ENCODE data around the gene RNU2-63P.
"Not testable (repeated sequence)": the region's sequence is repeated elsewhere in the genome, so short reads cannot be mapped to it uniquely, and the experiment has no call there.

RNU2-63P gene

DNA sequence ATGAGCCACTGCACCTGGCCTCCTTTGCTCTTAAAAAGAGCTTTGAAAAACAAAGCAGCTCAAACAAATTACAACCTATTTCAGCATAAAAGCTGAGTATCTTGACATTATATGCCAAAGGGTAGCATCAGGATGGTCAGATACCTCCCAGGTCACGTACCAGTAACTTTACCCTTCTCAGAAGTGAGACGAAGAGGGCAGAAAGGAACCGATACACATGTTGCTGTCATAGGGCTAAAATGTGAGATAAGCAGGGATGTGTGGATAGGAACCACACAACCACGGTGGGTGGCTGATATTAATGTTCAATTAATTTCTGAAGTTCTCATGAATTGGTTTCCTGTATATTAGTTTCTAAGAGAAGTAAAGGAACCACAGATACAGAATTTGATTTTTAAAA is 12.6 kb upstream of the RNU2-63P start:
- no peak for DNase-seq (ENCODE audit: low read depth)

DNA sequence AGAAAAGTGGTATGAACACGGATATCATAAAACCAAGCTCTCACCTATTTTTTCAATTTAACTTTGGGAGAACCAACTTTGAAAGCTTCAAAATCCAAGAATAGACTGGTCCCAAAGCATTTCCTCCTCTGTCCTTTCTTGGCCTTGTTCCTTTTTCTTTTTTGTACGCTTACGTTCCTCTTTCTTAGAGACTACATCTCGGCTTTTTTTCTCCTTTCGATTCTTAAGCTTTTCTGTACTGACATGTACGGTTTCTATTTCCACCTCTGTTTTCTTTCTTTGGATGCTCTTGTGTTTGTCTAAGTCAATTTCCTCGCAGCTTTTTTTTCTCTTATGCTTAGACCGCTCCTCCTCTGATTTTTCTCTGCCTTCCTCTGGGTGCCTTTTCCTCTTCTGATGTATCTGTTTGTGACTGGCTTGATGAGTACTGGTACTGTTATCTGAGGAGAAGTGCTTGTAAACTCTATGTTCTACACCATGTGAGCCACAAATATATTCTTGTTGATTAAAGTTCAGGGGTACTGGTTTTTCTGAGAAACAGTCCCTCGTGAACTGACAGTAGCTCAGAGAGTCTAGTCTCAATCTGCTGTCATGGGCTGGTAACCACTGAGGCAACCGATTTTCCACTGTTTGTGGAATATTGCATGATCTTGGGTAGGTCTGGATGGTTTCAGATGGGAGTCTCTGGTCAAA is 11.5 kb upstream of the RNU2-63P start:
- no peak for DNase-seq (ENCODE audit: low read depth)

DNA sequence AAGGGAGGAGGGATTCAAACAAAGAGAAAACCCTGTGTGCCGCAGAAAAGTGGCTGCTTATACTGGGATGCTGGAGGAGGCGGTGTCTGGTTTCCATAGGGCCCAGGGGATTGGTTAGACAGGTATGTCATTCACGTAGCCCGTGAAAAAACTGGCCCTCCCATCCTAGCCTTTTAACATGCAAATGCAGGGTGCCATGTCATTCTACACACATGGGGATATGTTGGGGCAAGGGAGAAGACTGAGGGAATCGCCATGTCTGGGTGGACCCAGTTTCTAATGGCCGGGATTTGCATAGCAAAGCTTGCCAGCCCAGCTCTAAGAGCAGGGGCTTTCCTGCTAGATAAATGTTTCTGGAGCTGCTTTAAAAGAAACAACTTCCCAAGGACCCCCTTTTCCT is 8.2 kb upstream of the RNU2-63P start:
- no peak for DNase-seq (ENCODE audit: low read depth)

DNA sequence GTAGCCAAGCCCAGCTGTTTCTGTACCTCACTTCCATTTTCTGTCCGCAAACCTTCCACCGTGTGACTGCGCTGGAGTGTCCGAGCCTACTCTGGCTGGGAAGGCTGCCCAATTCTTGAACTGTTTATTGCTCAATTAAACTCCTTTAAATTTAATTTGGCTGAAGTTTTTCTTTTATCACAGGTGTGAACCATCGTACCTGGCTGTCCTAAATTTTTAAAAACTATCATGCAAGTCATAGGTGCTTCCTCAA is 6.2 kb upstream of the RNU2-63P start:
- DNase-seq (ENCODE audit: low read depth) = no peak

DNA sequence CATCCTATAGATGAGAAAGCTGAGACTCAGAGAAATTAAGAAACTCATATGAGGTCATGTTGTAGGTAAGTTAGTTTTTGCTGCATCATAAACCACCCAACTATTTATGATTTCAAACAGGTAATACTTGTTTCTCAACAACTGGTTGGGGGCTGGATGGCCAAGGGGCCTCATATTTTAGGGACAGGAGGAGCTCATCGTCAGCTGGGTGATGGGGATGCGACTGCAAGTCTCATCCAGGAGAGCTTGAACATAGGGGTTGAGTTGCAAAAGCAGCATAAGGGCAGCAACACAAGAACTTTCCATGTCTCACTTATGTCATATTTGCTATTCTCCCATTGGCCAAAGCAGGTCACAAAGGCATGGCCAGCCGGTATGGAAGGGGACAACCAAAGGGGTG is 3.6 kb upstream of the RNU2-63P start:
- no peak for DNase-seq (ENCODE audit: low read depth)

DNA sequence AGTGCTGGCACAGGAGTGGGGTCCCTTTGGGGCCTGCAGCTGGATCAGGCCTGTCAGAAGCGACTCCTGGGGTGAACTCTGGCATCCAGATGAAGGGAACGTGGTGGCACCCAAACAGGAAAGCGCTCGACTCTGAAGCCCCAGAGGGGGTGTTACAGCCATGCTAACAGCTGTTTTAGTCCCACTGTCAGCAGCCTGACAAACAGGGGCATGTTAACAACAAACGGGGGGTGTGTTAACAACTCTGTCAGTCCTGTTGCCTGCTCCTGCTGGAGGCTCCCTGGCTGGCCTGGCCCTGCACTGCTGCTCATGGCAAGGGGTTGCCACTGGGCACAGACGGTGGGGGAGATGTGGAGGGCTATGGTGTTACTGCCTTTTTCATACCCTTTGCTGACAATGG is 2.6 kb upstream of the RNU2-63P start:
- no peak for DNase-seq (ENCODE audit: low read depth)

DNA sequence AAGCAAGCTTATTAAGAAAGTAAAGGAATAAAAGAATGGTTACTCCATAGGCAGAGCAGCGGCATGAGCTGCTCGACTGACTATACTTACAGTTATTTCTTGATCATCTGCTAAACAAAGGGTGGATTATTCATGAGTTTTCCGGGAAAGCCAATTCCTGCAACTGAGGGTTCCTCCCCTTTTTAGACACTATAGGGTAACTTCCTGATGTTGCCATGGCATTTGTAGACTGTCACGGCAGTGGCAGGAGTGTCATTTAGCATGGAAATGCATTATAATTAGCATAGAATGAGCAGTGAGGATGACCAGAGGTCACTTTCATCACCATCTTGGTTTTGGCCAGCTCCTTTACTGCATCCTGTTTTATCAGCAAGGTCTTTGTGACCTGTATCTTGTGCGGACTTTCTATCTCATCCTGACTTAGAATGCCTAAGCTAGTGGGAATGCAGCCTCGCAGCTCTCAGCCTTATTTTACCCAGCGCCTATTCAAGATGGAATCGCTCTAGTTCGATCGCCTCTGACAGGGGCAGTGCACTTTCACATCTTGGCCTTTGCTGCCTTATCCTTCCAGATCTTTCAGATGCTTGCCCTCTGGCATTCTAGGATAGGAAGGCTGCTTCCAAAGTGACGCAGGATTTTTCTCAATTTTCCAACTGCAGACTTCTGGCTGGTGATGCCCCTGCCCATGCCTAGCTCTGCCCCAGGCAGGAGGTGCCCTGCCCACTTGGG is 1.9 kb upstream of the RNU2-63P start:
- DNase-seq (ENCODE audit: low read depth) = not testable (repeated sequence)

DNA sequence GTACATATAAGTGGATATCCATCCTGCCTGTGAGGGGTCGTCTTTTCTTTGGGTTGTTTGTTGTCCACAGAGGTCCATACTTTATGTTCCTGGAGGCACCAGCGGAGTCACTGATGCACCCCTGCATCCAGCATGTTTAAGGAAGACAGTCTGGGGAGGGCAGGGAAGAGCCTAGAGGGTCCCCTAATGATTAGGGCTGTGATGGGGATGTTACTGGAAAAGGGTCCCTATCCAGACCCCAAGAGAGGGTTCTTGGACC is 1.4 kb upstream of the RNU2-63P start:
- not testable (repeated sequence) for DNase-seq (ENCODE audit: low read depth)

DNA sequence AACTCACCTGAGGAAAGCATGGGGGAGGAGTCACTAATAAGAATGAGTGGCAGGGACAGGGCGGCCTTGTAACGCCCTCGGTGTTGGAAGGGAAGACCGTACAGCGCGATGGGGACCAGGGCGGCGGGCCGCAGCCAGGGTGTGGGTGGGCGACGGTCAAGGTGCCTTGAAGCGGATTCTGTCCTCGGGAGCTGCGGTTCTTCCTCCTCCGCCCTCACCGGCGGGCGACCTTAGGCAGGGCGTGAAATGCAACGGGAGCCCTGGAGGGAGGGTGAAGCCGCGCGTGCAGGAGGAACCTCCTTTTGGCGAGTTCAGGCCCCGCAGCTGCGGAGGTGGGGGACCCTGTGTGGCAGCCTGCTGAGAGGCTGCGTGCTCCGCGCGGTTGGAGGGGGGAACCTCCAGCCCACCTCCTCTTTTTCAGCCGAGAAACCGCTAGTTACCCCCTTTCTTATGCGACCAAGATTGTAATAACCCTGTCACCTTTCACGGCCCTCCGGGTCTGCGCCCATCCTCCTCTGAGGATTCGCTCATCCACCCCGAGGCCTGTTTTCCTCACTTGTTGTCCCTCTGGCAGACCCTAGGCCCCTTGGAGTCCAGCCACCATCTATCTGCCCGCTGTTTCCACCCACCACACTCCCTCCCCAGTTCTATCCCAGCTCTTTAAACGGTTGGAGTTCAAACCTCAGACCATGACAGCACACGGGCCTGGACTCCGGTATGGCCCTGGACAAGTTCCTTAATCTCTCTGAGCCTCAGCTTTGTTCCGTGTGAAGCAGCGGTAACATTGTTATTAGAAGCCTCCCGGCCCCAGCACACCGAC is 823 bp upstream of the RNU2-63P start:
- DNase-seq (ENCODE audit: low read depth) = no peak

DNA sequence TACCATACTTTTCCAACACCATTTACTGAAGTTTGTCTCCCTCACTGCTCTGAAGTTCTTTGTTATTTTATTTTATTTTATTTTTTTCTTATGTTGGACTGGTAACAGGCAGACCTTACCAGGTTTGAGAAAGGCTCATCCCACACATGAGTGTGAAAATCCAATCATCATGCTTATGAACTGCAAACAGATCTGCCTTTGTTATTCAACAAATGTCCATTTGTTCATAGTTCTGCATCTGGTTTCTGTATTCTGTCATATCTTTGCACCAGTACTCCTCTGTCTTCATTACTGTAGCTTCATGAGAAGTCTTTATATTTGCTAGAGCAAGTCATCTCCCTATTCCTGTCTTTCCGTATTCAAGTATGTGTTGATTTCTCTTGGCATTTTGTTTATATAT is 5.3 kb downstream of the RNU2-63P start:
- DNase-seq (ENCODE audit: low read depth) = no peak

DNA sequence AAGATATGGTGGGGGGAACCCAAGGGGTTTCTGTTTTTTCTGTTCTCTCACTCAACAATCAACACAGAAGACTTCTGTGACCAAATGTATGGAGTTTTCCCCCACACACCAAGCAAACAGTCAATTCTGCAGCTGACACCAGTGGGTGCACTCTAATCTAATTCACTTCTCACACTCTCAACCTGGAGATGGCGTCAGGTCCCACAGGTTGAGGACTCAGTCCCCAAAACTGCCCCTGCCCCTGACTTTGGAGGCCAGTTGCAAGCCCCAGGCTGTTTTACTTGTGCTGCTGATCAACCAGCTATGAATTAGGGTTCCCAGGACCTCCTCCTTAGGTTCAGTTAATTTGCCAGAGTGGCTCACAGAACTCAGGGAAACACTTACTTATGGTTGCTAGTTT is 6.2 kb downstream of the RNU2-63P start:
- no peak for DNase-seq (ENCODE audit: low read depth)

DNA sequence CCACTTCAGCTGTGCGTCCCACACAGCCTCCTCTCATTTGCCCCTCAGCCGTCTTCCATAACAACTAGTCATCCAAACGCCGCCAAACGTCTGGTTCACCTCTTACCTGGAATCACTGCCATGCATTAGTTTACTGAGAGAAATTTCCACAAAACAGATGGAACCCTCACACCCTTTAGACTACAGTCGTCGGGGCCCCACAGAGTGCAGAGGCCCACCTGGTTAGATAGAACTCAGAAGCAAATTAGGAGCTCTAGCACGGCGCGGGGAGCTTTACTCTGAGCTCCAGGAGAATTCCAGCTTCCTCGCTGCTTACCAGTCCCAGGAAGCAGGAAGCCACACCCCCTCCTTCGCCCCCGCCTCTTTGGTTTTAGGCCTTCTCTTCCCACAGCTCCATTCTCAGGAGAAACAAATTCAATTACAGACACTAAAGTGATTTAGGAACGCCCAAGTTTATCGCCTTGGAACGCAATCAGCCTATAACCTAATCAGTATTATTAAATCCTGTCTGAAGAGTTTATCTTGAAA is 9.4 kb downstream of the RNU2-63P start:
- DNase-seq (ENCODE audit: low read depth) = no peak

DNA sequence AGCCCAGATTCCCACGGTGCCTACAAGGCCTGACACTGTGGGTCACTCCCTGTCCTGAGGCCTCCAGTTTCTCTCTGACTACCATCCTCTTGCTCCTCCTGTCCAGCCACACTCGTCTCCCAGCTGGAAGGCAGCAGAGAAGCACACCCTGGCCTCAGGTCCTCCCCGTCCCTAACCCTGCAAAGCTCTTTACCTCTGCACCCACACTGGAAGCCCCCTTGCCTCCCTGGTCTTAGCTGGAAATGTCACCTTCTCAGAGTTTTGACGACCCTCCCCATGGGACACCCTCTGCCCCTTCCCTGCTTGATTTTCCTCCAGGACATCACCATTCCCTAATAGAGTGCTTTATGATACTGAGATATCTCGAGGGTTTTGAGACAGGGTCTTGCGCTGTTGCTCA is 10.6 kb downstream of the RNU2-63P start:
- DNase-seq (ENCODE audit: low read depth) = no peak

DNA sequence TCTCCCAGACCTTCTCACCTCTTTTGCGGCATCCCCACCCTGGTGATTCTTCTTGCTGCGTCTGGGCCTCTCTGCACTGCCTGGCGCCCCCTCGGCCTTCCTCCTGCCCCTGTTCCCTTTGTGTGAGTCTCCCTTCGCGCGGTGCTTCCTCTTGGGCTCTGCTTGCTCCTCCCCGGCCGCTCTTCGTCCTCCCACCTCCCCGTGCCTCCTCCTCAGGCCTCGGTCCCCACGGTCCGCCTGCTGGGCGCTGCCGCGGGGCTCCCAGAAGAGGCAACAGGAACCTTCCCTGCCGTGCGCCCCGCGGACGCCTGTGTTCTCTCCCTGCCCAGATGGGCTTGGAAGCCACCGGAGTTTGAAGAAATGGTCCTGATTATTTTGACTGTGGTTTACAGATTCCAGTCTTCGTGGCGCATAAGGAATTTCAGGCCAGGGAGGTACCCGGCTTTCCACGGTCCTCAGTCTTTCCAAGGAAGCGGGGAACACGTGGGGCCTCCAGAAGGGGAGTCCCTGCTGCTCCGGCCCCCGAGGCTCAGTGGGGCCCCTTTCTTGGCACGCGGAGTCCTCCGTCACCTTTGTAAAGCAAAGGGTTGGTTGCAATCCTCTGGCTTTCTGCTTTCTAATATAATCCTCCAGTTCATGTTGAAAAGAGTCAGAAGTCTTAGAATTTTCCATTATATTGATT is 13.1 kb downstream of the RNU2-63P start:
- DNase-seq (ENCODE audit: low read depth) = peak; percentile 5

DNA sequence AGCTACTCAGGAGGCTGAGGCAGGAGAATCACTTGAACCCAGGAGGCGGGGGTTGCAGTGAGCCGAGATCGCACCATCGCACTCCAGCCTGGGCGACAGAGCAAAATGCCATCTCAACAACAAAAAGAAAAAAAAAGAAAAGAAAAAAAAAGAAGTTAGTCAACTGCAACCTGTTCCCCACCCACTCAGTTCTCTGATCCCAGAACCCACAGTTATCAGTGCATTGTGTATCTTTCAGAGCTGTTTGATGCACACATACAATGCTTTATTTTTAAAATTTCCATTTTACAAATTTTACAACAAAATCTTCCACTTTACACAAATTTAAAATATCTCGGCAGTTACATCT is 14.0 kb downstream of the RNU2-63P start:
- no peak for DNase-seq (ENCODE audit: low read depth)

DNA sequence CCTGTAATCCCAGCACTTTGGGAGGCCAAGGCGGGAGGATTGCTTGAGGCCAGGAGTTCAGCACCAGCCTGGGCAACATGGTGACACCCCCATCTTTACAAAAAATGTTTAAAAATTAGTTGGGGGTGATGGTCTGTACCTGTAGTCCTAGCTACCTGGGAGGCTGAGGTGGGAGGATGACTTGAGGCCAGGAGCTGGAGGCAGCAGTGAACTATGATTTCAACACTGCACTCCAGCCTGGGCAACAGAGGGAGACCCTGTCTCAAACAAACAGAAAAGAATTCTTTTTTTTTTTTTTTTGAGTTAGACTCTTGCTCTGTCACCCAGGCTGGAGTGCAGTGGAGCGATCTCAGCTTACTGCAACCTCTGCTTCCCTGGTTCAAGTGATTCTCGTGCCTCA is 15.9 kb downstream of the RNU2-63P start:
- not testable (repeated sequence) for DNase-seq (ENCODE audit: low read depth)

DNA sequence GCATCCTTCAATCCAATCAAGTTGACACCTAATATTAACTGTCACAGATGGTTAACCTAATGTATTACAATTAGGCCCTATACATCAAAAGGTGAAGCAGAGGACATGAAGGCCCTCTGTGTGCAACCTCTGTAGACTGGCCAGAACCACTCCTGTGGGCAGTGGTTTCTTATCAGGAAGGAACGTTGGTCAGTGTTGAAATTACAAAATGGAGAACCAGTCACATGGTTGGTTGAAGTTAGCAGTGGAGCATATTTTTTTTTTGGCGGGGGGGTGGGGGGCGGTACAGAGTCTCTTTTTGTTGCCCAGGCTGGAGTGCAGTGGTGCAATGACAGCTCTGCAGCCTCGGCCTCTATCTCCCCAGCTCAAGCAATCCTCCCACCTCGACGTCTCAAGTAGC is 19.8 kb downstream of the RNU2-63P start:
- DNase-seq (ENCODE audit: low read depth) = no peak

DNA sequence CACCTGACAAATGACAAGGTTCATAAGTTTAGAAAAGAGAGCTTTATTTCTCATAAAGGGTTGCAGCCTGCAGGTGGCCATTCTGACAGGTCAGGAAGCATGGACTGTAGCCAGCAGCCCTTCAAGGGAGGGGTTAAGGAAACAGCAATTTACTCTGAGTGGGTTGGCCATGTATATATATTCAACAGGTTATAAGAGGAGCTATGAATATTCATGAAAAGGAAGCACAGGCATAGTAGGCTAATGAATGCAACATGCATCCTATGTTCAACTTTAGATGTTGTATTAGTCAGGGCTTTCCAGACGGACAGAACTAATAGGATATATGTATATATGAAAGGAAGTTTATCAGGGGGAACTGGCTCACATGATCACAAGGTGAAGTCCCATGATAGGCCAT is 20.6 kb downstream of the RNU2-63P start:
- DNase-seq (ENCODE audit: low read depth) = no peak

DNA sequence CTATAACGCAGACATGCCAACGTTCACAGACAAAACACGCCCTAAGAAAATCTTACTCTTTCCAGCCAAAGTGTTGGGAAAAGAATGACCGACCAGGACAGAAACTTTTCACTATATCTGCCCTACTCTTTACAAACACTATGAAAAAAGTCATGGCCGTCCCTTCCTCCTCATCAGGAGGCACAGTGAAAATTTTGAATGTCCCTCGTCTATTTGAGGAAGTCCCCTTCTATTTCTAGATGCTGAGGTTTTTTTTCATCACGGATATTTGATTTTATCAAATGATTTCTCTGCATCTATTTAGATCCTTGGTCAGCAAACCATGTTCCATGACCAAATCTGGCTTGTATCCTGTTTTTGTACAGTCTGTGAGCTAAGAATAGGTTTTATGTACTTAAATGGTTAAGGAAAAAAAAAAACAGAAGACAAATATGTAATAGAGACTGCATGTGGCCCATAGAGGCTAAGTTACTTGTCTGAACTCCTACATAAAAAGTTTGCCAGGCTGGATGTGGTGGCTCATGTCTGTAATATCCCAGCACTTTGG is 22.0 kb downstream of the RNU2-63P start:
- DNase-seq (ENCODE audit: low read depth) = not testable (repeated sequence)

DNA sequence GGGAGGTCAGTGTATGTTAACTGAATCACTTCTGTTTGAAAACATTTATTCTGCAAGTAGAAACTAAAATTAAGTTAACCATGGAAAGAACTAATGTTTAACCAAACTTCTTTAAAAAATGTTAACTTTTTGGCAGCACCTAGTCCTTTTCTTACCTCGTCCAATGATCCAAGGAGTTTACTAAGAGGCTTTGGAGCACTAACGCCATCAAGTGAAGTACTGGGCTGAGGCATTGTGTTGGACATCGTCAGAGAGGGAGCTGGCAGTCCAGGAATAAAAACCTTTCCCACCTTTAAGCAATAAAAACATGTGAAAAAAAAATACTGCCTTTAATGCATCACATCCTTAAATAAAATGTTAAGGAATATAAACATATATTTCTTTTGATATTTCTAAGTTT is 23.8 kb downstream of the RNU2-63P start:
- not testable (repeated sequence) for DNase-seq (ENCODE audit: low read depth)

DNA sequence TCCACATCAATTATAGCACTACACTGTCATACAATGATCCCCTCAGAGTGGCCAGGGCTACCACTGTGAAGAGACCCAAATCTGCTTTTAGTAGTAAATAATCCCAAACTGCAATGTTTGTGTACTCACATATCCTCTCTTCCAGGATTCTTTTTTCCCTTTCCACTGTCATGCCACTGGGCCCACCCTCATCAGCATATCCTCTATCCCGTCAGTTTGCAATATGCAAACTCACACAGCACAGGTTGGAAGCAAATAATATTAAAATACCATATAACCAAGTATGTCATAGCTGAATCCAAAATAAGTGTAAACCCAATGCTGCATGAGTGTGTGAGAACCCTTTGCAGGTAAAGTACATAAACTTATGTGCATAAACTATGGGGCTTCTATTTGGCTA is 28.9 kb downstream of the RNU2-63P start:
- not testable (repeated sequence) for DNase-seq (ENCODE audit: low read depth)

DNA sequence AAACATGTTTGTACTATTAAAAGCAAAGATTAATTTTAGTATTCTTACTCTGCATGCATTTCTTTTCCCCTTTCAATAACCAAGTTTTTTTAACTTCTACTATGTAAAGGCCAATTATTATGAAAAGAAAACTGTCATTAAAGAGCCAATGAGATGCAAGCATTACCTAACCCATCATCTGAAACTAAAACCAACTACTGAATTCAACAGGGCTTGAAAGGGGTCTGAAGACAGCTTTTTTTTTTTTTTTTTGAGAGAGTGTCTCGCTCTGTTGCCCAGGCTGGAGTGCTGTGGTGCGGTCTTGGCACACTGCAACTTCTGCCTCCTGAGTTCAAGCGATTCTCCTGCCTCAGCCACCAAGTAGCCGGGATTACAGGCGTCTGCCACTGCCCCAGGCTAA is 30.4 kb downstream of the RNU2-63P start:
- DNase-seq (ENCODE audit: low read depth) = not testable (repeated sequence)

DNA sequence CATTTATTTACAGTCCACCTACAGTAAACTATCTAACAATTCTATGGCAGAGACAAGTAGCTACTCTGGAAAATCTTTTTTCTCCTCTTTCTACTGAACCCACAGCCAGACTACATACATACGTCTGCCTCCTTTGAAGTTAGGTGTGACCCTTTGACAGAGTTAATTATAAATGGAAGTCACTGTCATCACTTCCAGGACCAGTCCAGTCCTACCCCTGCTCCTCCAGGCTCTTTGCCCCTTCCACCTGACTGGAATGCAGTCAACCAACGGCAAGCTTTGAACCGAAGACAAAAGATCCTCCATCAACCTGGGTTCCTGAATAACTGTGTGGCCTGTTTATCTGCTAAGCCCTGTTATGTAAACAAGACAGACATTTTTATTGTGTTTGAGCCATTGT is 35.2 kb downstream of the RNU2-63P start:
- not testable (repeated sequence) for DNase-seq (ENCODE audit: low read depth)

All from EH (cell line).